Spinal cord (tissue), 10 donors: ENCODE measurements around the gene STAT6. TPM values are rescaled to one million over a fixed set of nuclear protein-coding genes. Genes with fewer than 3 reads are reported as not detected.
A peak's percentile ranks its signal among the peaks of the same experiment; 100 is the strongest.
"Not testable (repeated sequence)": the region's sequence is repeated elsewhere in the genome, so short reads cannot be mapped to it uniquely, and the experiment has no call there.

ENCODE experiments used
- DNase-seq, 6 donors: peaks; one replicate each; pipeline versions ENCODE4 v3.0.0 to v3.0.0-alpha.2; 2013 to 2015; ENCODE audit warnings: low spot score in 6 of 6, low read depth in 4 of 6
- H3K27ac ChIP-seq: one replicate; pipeline ENCODE4 v1.5.1; 2013; ENCODE audit warnings: low read depth, low read length, control low read depth
- H3K27me3 ChIP-seq: one replicate; pipeline ENCODE4 v1.6.1; 2013; ENCODE audit warnings: low read length; ENCODE audit not compliant: control insufficient read depth, insufficient read depth
- H3K36me3 ChIP-seq: one replicate; pipeline ENCODE4 v1.6.1; 2013; ENCODE audit warnings: low read length; ENCODE audit not compliant: control insufficient read depth, insufficient read depth
- H3K4me1 ChIP-seq: one replicate; pipeline ENCODE4 v1.6.1; 2013; ENCODE audit warnings: low read length; ENCODE audit not compliant: control insufficient read depth, insufficient read depth
- H3K4me3 ChIP-seq: one replicate; pipeline ENCODE4 v1.5.1; 2013; ENCODE audit warnings: low read depth, low read length, control low read depth
- H3K9me3 ChIP-seq: one replicate; pipeline ENCODE4 v1.6.1; 2013; ENCODE audit warnings: low read length; ENCODE audit not compliant: control insufficient read depth, insufficient read depth
- WGBS: methylation state at CpG from one replicate; pipeline ENCODE4 v1.1.5; 2013; ENCODE audit warnings: missing lambda C conversion rate; ENCODE audit not compliant: insufficient coverage; 5-methylcytosine and 5-hydroxymethylcytosine counted together
- polyA plus RNA-seq, 2 donors: library from polyadenylated mRNA; unstranded; fragments of 120-200 nt; gene quantifications; one replicate each; pipeline ENCODE4 v1.2.1, GENCODE V29; 2013; ENCODE audit not compliant: insufficient read length in 2 of 2
- total RNA-seq, 2 donors: library from RNA; depleted of rRNA in 1 of 2; stranded (reverse); fragments of 120-200 nt in 1 of 2; fragments of >200 nt in 1 of 2; gene quantifications; one replicate each; pipeline versions ENCODE4 v1.2.3 to v1.2.4, GENCODE V29; 2013 to 2014
- donor health status: healthy.

STAT6 gene
- total and polyA plus RNA-seq, 4 donors, result 19.7 to 58.0 (median 33.0) TPM

DNA sequence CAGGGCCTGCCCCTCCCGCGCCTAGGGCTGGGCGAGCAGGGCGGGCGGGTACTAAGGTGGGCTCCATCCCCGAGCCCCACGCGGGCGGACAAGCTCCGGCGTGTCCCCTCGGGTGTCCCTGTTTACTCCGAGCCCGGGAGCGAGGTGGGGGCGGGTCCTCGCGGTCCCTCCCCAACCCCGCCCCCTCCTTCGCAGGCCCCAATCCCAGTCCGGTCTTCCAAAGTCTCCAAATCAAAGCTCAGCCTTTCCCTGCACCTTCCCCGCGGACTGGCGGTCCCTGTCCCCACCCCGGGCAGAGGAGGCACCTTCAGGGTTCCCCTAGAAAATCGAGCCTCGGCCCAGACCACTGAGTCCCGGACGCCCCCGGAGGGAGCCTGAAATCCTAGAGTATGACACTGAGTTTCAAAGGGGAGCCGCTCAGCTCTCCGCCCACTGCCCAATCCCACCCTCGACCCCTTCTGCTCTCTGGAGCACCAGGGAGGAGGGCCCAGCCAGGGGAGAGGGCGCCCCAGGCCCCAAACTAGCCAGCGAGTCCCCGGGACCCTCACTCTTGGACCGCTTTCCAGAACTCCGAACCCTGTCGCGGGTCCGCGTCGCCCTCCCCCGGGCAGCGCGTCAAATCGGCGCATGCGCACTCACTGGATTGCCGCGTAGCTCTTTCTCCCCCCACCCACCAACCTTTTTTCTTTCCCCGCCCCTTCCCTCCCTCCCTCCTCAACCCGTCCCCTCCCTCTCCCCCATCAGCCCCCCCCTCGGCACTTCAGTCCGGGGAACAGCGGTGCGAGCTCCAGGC is 16.8 kb upstream of the STAT6 start, which contains the start of gene LRP1:
Gene LRP1 (plus strand): TSS at position 758 of the 793 bp plus-strand sequence. CDS start 482 bp downstream, outside the sequence.
- Histone ChIP-seq H3K36me3 (peaks cover 4% of the 10 kb centered on the region), H3K27ac (peak within 1 kb of the TSS; percentile 97), H3K27me3 (no peaks in the 10 kb centered on the region), H3K9me3 (no peaks in the 10 kb centered on the region), H3K4me1 (peaks cover 51% of the 10 kb centered on the region), H3K4me3 (peak within 1 kb of the TSS; percentile 96)
- WGBS, result under 1% methylated on average over 41 of the region's 57 CpGs
- DNase-seq, result peak in 5 of 6 donors; percentile 78 to 97 (median 85)

DNA sequence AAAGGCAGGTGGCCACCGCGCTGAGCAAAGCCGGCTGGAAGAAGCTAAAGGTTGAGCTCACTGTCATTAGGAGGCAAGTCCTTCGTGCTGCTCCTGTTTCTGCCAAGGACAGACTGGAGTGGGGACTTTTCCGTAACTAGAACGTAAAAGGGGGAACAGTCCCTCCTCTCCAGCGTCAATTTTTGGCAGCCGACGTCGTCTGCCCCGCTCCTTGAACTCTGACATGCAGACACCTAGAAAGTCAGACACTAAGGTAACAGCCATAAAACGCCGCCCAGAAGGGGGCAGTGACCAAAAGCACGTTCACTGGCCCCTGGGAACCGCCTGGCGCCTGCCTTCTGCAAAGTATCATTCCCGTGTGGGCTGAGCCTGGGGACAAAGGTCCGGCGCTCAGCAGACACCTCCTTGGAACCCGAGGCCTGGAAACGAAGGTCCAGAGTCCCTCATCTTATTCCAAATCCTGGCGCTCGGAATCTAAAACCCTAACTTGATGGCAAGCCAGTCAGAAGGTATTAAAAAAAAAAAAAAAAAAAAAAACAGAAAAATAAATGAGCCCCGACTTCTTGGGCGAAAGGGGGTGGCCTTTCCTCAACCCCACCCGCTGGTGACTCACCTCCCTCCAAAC is 16.1 kb upstream of the STAT6 start:
- Histone ChIP-seq H3K27me3 (no peaks in the 10 kb centered on the region), H3K4me3 (peak overlapping the region; percentile 96), H3K9me3 (no peaks in the 10 kb centered on the region), H3K36me3 (peaks cover 4% of the 10 kb centered on the region), H3K4me1 (peaks cover 44% of the 10 kb centered on the region), H3K27ac (peak overlapping the region; percentile 97)
- WGBS, result 6% methylated on average over 24 of the region's 26 CpGs
- DNase-seq, result peak in 2 of 6 donors; percentile 31 to 51

DNA sequence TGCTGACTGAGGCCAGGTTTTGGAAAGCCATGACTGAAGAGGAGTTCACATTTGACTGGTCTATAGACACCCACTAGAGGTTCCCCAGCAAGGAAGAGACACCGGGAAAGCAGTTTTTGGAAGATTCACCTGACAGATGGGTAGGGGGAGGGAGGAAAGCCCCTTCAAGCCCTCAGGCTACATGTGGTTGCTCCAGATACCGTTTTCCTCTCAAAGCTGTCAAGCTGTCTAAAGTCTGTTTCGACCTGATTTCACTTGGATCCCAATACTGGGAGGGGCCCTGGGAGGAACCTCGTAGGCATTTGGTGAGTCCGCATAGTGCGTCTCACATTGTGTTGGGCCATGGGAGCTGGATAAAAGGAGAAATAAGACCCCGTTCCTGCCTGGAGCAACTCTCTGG is 15.4 kb upstream of the STAT6 start:
- peak overlapping the region; percentile 97 for H3K27ac ChIP-seq
- 45% methylated on average over 7 of the region's 7 CpGs for WGBS
- H3K27me3 ChIP-seq, result no peaks in the 10 kb centered on the region
- H3K9me3 ChIP-seq, result no peaks in the 10 kb centered on the region
- no peak for DNase-seq
- no peak overlapping the region for H3K4me3 ChIP-seq
- H3K4me1 ChIP-seq, result peaks cover 37% of the 10 kb centered on the region
- no peaks in the 10 kb centered on the region for H3K36me3 ChIP-seq

DNA sequence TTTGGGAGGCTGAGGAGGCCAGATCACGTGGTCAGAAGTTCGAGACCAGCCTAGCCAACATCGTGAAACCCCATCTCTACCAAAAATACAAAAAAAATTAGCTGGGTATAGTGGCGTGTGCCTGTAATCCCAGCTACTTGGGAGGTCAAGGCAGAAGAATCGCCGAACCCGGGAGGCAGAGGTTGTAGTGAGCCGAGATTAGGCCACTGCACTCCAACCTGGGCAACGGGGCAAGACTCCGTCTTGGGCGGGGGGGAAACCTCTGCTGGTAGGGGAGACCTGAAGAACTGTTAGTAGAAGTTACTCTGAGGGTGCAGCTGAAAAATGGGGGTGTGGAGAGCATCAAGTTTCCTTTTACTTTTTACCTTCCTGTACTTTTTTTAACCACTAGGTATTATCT is 14.9 kb upstream of the STAT6 start:
- WGBS, result 97% methylated on average over 5 of the region's 11 CpGs
- Histone ChIP-seq H3K4me3 (no peak overlapping the region), H3K27ac (no peak overlapping the region), H3K4me1 (peaks cover 33% of the 10 kb centered on the region), H3K9me3 (no peaks in the 10 kb centered on the region), H3K36me3 (no peaks in the 10 kb centered on the region), H3K27me3 (no peaks in the 10 kb centered on the region)
- no peak for DNase-seq

DNA sequence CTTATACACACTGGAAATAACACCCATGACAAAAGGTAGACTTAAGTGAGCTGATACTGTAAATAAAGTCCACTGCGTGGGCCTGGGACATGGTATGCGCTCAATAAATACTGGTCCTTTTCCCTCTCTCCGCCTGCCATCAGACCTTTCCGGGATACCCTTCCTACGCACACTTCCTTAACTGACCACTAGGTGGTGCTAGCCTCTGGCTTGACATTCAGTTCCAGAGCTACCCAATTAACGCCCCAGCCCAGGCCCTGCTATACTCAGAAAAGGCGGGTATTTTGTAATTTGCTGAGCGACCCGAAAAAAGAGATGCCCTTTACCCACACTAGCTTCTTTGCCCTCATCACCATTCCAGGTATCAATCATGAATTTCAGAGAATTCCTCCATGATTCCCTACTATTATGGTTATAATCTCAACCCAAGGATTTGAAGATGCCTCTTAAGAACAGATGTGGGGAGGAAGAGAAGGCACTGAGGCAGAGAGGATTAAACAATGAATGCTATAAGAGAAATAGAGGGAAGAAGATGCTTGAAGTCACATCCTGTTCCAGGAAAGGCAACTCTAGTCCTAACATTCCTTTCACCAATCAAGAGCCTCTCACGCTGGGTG is 13.2 kb upstream of the STAT6 start:
- 7% methylated on average over 9 of the region's 10 CpGs for WGBS
- no peak overlapping the region for H3K4me3 ChIP-seq
- peak in 2 of 6 donors; percentile 91 for DNase-seq
- peaks cover 18% of the 10 kb centered on the region for H3K4me1 ChIP-seq
- H3K27me3 ChIP-seq, result no peaks in the 10 kb centered on the region
- no peaks in the 10 kb centered on the region for H3K9me3 ChIP-seq
- no peak overlapping the region for H3K27ac ChIP-seq
- H3K36me3 ChIP-seq, result no peaks in the 10 kb centered on the region

DNA sequence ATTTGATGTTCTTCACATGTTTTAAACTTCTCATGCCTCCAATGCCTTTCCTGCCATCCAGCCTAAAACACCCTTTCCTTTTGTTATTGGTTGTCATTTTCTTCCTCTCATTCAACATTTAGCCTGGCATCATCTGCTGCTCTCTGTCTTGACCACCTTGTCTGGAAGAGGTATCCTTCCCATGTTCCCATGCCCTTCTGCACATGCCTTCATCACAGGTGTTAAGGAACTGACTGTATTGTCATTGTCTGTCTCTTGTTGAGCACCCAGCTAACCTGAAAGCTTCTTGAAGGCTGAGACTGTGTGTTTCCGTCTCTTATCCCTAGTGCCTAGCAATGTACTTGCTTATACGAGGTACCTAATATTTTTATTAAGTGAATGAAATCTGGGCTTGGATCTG is 12.7 kb upstream of the STAT6 start:
- WGBS, result no CpG with 5 or more reads among the region's 2 CpGs
- Histone ChIP-seq H3K27me3 (no peaks in the 10 kb centered on the region), H3K36me3 (no peaks in the 10 kb centered on the region), H3K4me3 (no peak overlapping the region), H3K27ac (no peak overlapping the region), H3K4me1 (peaks cover 17% of the 10 kb centered on the region), H3K9me3 (no peaks in the 10 kb centered on the region)
- DNase-seq, result no peak

DNA sequence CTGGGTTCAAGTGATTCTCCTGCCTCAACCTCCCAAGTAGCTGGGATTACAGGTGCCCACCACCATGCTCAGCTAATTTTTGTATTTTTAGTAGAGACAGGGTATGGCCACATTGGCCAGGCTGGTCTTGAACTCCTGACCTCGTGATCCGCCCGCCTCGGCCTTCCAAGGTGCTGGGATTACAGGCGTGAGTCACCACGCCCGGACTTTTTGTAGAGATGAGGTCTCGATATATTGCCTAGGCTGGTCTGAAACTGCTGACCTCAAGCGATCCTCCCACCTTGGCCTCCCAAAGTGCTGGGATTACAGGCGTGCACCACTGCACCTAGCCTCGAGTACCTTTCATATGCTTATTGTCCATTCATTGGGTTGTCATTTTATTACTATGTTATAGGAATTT is 9.6 kb upstream of the STAT6 start:
- WGBS, result 97% methylated on average over 9 of the region's 11 CpGs
- H3K27me3 ChIP-seq, DNase-seq, H3K4me1 ChIP-seq, H3K27ac ChIP-seq, H3K4me3 ChIP-seq, H3K36me3 ChIP-seq, H3K9me3 ChIP-seq: not testable (repeated sequence)

DNA sequence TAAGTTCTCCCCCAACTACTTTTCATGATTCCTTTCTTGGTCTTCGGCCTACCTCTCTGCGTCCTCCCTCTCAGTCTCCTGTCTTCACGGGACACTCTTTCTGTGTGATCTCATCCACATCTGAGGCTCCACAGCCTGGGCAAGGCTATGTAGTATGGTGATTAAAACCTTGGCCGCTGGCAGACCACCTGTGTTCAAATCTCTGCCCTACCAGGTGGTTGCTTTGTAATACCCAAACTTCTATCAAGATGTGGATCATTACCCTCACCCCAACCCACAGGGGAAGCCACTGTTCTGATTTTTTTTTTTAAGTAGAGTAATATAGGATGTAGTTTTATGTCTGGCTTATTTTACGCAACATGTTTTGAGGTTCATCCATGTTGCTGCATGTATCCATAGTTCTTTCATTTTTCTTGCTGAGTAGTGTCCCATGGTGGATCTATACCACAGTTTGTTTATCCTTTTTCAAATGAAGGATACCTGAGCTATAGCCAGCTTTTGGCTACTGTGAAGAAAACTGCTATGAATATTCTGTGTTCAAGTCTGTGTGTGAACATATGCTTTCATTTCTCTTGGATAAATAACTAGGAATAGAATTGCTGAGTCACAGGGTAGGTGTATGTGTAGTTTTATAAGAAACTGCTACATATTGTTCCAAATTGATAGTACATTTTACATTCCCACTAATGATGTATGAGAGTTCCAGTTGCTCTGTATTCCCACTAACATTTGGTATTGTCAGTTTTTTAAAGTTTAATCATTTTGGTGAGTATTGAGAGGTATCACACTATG is 8.3 kb upstream of the STAT6 start:
- H3K27ac ChIP-seq, result no peak overlapping the region
- no CpG with 5 or more reads among the region's 5 CpGs for WGBS

DNA sequence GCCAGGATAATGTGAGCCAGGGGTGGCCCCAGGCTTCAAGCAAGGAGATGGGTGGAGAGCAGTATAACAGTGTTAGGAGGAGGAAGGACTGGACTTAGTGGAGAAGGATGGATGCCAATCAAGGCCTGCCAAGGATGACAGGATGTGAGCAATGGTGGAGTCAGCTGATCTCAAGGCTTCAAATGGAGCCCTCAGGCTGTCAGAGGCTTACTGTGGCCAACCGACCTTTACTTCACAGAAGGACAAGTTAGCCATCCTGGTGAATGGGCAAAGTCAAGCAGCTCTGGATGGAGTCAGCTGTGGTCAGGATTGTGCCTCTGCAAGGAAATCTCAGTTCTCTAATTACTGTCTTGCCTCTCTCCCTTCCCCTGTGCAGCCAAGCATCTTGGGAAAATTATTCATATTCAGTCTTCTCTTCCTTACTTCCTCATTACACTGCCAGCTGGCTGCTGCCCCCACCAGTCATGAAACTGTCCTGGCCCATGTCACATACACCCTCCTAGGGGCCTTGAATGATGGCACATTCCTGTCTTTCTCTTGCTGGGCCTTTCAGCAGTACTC is 7.6 kb upstream of the STAT6 start:
- Histone ChIP-seq H3K36me3 (no peaks in the 10 kb centered on the region), H3K4me1 (no peaks in the 10 kb centered on the region)
- no peak for DNase-seq

More for the DNA sequence above, 8.3 kb upstream of the STAT6 start:
- no peaks in the 10 kb centered on the region for H3K36me3 ChIP-seq
- H3K9me3 ChIP-seq, result no peaks in the 10 kb centered on the region
- H3K27me3 ChIP-seq, result no peaks in the 10 kb centered on the region
- DNase-seq, result no peak
- H3K4me3 ChIP-seq, result no peak overlapping the region
- H3K4me1 ChIP-seq, result no peaks in the 10 kb centered on the region

More for the DNA sequence above, 7.6 kb upstream of the STAT6 start:
- H3K27ac ChIP-seq, result no peak overlapping the region
- H3K4me3 ChIP-seq, result no peak overlapping the region
- WGBS, result no CpG with 5 or more reads among the region's 1 CpG
- no peaks in the 10 kb centered on the region for H3K27me3 ChIP-seq
- H3K9me3 ChIP-seq, result no peaks in the 10 kb centered on the region
